ENCODE results near the gene POU2F2.

The POU2F2 gene

GRCh38 chr19:42076380-42076944 lies 55.8 kb downstream of the POU2F2 start:
- peak overlapping the region; percentile 96 for H3K4me3 Mint-ChIP-seq
- H3K9me3 Mint-ChIP-seq, result no peaks in the 10 kb centered on the region
- H3K36me3 Mint-ChIP-seq (ENCODE audit: low read depth), result peaks cover 37% of the 10 kb centered on the region
- peaks cover 46% of the 10 kb centered on the region for H3K4me1 Mint-ChIP-seq (ENCODE audit: low read depth)
- peaks cover 2% of the 10 kb centered on the region for H3K27me3 Mint-ChIP-seq
- H3K27ac Mint-ChIP-seq, result peak overlapping the region; percentile 92

DNA sequence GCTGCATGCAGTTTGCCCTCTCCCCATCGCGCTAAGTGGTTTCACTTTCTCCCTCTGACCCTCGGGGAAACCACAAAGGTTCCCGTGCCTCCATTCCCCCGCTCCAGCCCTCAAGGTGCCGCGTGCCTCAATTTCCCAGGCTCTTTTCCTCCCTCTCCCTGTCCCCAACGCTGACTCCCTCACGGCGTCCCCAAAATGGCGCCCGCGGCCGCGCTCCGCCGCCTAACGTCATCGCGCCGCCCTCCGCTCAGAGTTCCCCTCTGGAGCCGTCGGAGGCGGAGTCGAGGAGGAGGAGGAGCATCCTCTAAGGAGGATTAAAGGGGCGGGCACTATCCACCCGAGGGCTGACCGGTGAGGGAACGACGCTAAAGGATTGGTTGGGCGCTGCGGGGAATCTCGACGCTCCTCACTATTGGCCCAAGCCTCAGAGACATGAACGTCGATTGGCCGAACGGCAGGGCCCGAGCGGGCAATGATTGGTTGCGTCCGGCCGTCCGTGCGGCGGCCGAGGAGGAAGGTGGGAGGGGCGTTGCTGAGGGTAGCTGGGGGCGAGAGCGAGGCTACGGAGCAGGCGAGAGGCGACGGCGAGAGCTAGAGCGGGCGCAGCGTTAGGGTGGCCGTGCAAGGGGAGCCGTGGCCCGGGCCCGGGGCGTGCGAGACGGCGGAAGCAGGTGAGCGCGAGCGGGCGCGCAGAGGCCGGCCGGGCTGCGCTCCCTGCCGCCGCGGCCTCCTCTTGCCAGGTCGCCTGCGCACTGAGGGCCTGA lies 56.4 kb downstream of the POU2F2 start, which contains the start of gene ZNF574:
ZNF574 (plus strand) TSS at position 551 of the 764 bp plus-strand sequence. CDS start 2,441 bp downstream, outside the sequence.
- Mint-ChIP-seq H3K4me1 (ENCODE audit: low read depth) (peaks cover 44% of the 10 kb centered on the region), H3K4me3 (peak within 1 kb of the TSS; percentile 96), H3K36me3 (ENCODE audit: low read depth) (peaks cover 30% of the 10 kb centered on the region), H3K27me3 (peaks cover 4% of the 10 kb centered on the region), H3K9me3 (no peaks in the 10 kb centered on the region), H3K27ac (peak within 1 kb of the TSS; percentile 100)

DNA sequence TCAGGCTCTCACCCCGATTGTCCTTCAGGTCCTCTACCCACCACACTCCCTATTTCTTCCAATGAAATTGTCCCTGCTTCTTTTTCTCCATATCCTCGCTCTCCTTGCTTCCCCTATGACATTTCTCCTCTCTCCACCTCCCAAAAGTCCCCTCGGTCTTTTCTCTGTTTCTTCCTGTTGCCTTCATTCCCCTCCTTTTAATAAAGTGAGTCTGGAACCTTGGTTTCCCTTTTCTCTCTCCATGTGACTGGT lies 57.0 kb downstream of the POU2F2 start:
- peaks cover 44% of the 10 kb centered on the region for H3K4me1 Mint-ChIP-seq (ENCODE audit: low read depth)
- peaks cover 4% of the 10 kb centered on the region for H3K27me3 Mint-ChIP-seq
- peak overlapping the region; percentile 96 for H3K4me3 Mint-ChIP-seq
- H3K27ac Mint-ChIP-seq, result peak overlapping the region; percentile 100
- H3K9me3 Mint-ChIP-seq, result no peaks in the 10 kb centered on the region
- peaks cover 30% of the 10 kb centered on the region for H3K36me3 Mint-ChIP-seq (ENCODE audit: low read depth)

DNA sequence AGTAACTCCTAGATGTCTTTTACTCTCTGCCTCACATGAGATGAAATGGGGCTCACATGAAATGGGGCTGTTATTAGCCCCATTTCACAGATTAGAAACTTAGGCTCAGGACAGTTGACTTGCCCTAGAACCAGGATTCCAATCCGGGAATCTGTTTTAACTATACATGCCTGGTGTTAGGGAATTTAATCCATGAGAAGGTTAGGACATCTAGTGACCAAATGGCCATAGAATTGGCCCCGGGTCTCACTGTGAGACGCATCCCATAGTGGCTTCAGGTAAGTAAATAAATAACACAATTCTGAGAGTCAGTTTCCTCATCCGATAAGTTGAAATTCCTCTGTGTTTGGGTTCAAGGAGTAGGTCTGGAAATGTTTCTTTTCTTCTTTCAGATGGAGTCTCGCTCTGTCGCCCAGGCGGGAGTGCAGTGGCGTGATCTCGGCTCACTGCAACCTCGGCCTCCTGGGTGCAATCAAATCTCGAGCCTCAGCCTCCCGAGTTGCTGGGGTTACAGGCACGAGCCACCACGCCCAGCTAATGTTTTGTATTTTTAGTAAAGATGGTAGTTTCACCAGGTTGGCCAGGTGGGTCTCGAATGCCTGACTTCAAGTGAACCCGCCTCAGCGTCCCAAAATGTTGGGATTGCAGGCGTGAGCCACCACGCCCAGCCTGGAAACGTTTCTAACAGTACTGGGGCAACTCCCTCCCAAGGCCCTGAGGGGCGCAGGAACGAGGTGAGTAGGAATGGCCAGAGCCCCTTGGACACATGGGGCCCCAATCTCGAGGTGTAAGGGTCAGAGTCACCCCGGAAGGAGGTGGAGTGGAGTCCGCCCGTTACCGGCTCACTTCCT lies 57.5 kb downstream of the POU2F2 start:
- H3K36me3 Mint-ChIP-seq (ENCODE audit: low read depth), result peaks cover 26% of the 10 kb centered on the region
- H3K9me3 Mint-ChIP-seq, result no peaks in the 10 kb centered on the region
- H3K4me1 Mint-ChIP-seq (ENCODE audit: low read depth), result peaks cover 44% of the 10 kb centered on the region
- H3K4me3 Mint-ChIP-seq, result peak overlapping the region; percentile 96
- H3K27ac Mint-ChIP-seq, result peak overlapping the region; percentile 100
- peaks cover 4% of the 10 kb centered on the region for H3K27me3 Mint-ChIP-seq

GRCh38 chr19:42071247-42071646 lies 61.0 kb downstream of the POU2F2 start:
- Mint-ChIP-seq H3K9me3 (no peaks in the 10 kb centered on the region), H3K36me3 (ENCODE audit: low read depth) (peaks cover 8% of the 10 kb centered on the region), H3K27me3 (peaks cover 4% of the 10 kb centered on the region), H3K4me1 (ENCODE audit: low read depth) (peaks cover 16% of the 10 kb centered on the region), H3K27ac (no peak overlapping the region), H3K4me3 (no peak overlapping the region)

- peaks cover 3% of the 10 kb centered on the region for H3K4me1 Mint-ChIP-seq (ENCODE audit: low read depth)
- H3K4me3 Mint-ChIP-seq, result no peak within 1 kb of the TSS
- H3K27me3 Mint-ChIP-seq, result peaks cover 4% of the 10 kb centered on the region
- no peaks in the 10 kb centered on the region for H3K36me3 Mint-ChIP-seq (ENCODE audit: low read depth)
- no peak within 1 kb of the TSS for H3K27ac Mint-ChIP-seq
- no peaks in the 10 kb centered on the region for H3K9me3 Mint-ChIP-seq
Observed at GRCh38 chr19:42069619-42070351, 62.5 kb downstream of the POU2F2 start, which contains the start of gene GRIK5. Gene GRIK5 (minus strand): TSS chr19:42070206. CDS start chr19:42065770, 4,436 bp downstream.

GRCh38 chr19:42068756-42069571 lies 63.3 kb downstream of the POU2F2 start:
- no peaks in the 10 kb centered on the region for H3K9me3 Mint-ChIP-seq
- peaks cover 4% of the 10 kb centered on the region for H3K27me3 Mint-ChIP-seq
- no peak overlapping the region for H3K27ac Mint-ChIP-seq
- no peaks in the 10 kb centered on the region for H3K36me3 Mint-ChIP-seq (ENCODE audit: low read depth)
- H3K4me1 Mint-ChIP-seq (ENCODE audit: low read depth), result no peaks in the 10 kb centered on the region
- H3K4me3 Mint-ChIP-seq, result no peak overlapping the region

- Mint-ChIP-seq H3K4me3 (no peak overlapping the region), H3K4me1 (ENCODE audit: low read depth) (no peaks in the 10 kb centered on the region), H3K36me3 (ENCODE audit: low read depth) (no peaks in the 10 kb centered on the region), H3K27me3 (peaks cover 4% of the 10 kb centered on the region), H3K27ac (no peak overlapping the region), H3K9me3 (no peaks in the 10 kb centered on the region)
Observed at GRCh38 chr19:42068361-42068755, 63.9 kb downstream of the POU2F2 start.

GRCh38 chr19:42067315-42067888 lies 64.8 kb downstream of the POU2F2 start:
- no peaks in the 10 kb centered on the region for H3K4me1 Mint-ChIP-seq (ENCODE audit: low read depth)
- H3K9me3 Mint-ChIP-seq, result no peaks in the 10 kb centered on the region
- no peak overlapping the region for H3K4me3 Mint-ChIP-seq
- H3K36me3 Mint-ChIP-seq (ENCODE audit: low read depth), result no peaks in the 10 kb centered on the region
- H3K27me3 Mint-ChIP-seq, result peaks cover 4% of the 10 kb centered on the region
- no peak overlapping the region for H3K27ac Mint-ChIP-seq

- no peak overlapping the region for H3K4me3 Mint-ChIP-seq
- no peak overlapping the region for H3K27ac Mint-ChIP-seq
Observed at GRCh38 chr19:42066075-42066754, 66.0 kb downstream of the POU2F2 start.

DNA sequence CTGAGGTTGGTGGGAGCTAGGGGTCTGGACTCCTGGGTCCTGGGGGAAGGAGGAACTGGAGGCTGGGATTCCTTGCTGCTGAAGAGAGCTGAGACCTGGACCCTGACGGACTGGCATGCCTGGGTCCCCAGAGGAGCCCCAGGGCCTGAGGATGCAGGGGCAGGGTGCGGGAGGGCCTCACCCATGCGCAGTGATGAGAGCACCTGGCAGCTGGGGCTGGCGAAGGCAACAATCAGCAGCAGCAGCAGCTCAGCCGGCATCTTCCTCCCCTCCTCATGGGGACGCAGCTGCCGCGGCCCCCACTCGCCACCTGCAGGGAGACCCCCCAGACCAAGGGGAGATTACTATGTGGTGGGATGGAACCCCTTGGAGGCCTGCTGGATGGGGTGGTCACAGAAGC lies 66.7 kb downstream of the POU2F2 start:
- Mint-ChIP-seq H3K4me1 (ENCODE audit: low read depth) (no peaks in the 10 kb centered on the region), H3K9me3 (no peaks in the 10 kb centered on the region), H3K27ac (no peak overlapping the region), H3K36me3 (ENCODE audit: low read depth) (no peaks in the 10 kb centered on the region), H3K27me3 (no peaks in the 10 kb centered on the region), H3K4me3 (no peak overlapping the region)

More at GRCh38 chr19:42066075-42066754, 66.0 kb downstream of the POU2F2 start:
- Mint-ChIP-seq H3K27me3 (no peaks in the 10 kb centered on the region), H3K4me1 (ENCODE audit: low read depth) (no peaks in the 10 kb centered on the region), H3K9me3 (no peaks in the 10 kb centered on the region), H3K36me3 (ENCODE audit: low read depth) (no peaks in the 10 kb centered on the region)

- Mint-ChIP-seq H3K36me3 (ENCODE audit: low read depth) (no peaks in the 10 kb centered on the region), H3K9me3 (no peaks in the 10 kb centered on the region), H3K27ac (no peak overlapping the region), H3K4me3 (no peak overlapping the region), H3K27me3 (no peaks in the 10 kb centered on the region), H3K4me1 (ENCODE audit: low read depth) (no peaks in the 10 kb centered on the region)
Observed at GRCh38 chr19:42065051-42065450, 67.2 kb downstream of the POU2F2 start.

GRCh38 chr19:42064432-42064831 lies 67.8 kb downstream of the POU2F2 start:
- no peak overlapping the region for H3K4me3 Mint-ChIP-seq
- H3K36me3 Mint-ChIP-seq (ENCODE audit: low read depth), result no peaks in the 10 kb centered on the region
- H3K27me3 Mint-ChIP-seq, result no peaks in the 10 kb centered on the region
- H3K27ac Mint-ChIP-seq, result no peak overlapping the region
- H3K4me1 Mint-ChIP-seq (ENCODE audit: low read depth), result no peaks in the 10 kb centered on the region
- H3K9me3 Mint-ChIP-seq, result no peaks in the 10 kb centered on the region
